GM23248 (cell line): Measurements from ENCODE around the gene ACACB. TPM values are rescaled to one million over a fixed set of nuclear protein-coding genes. Genes with fewer than 3 reads are reported as not detected.

Experiments used
- DNase-seq: peaks from one replicate; pipeline ENCODE4 v3.0.0-alpha.2; 2015
- H2AFZ ChIP-seq: fragments of 200-600 bp; sonication (generic); 2 replicates; pipeline ENCODE4 v1.6.1; 2016; ENCODE audit warnings: antibody characterized with exemption
- H3F3A ChIP-seq: fragments of 200-600 bp; sonication (generic); 2 replicates; pipeline ENCODE4 v1.6.1; 2016; ENCODE audit warnings: mild to moderate bottlenecking, antibody characterized with exemption, mixed run types; ENCODE audit not compliant: insufficient read depth
- H3K27ac ChIP-seq: fragments of 200-600 bp; sonication (generic); 2 replicates; pipeline ENCODE4 v1.5.1; 2016; ENCODE audit warnings: mild to moderate bottlenecking
- H3K27me3 ChIP-seq: fragments of 200-600 bp; sonication (generic); replicated peaks from 2 replicates; pipeline ENCODE4 v1.6.1; 2016; ENCODE audit warnings: mild to moderate bottlenecking; ENCODE audit not compliant: insufficient read depth
- H3K36me3 ChIP-seq: fragments of 200-600 bp; sonication (generic); 2 replicates; pipeline ENCODE4 v1.6.1; 2016; ENCODE audit warnings: low read depth, mild to moderate bottlenecking
- H3K4me1 ChIP-seq: fragments of 200-600 bp; sonication (generic); 2 replicates; pipeline ENCODE4 v1.6.1; 2016; ENCODE audit warnings: mild to moderate bottlenecking; ENCODE audit not compliant: insufficient read depth
- H3K4me2 ChIP-seq: fragments of 200-600 bp; sonication (generic); one replicate; pipeline ENCODE4 v1.6.1; 2016; ENCODE audit warnings: mild to moderate bottlenecking; ENCODE audit not compliant: unreplicated experiment
- H3K4me3 ChIP-seq: fragments of 200-600 bp; sonication (generic); 2 replicates; pipeline ENCODE4 v1.5.1; 2016; ENCODE audit warnings: mild to moderate bottlenecking
- H3K79me2 ChIP-seq: fragments of 200-600 bp; sonication (generic); 2 replicates; pipeline ENCODE4 v1.6.1; 2016; ENCODE audit warnings: mild to moderate bottlenecking; ENCODE audit not compliant: insufficient read depth
- H3K9ac ChIP-seq: fragments of 200-600 bp; sonication (generic); 2 replicates; pipeline ENCODE4 v1.6.1; 2016; ENCODE audit warnings: mild to moderate bottlenecking
- H3K9me2 ChIP-seq: fragments of 200-600 bp; sonication (generic); 2 replicates; pipeline ENCODE4 v1.6.1; 2016; ENCODE audit warnings: mixed run types, mild to moderate bottlenecking, moderate library complexity; ENCODE audit not compliant: insufficient read depth
- H3K9me3 ChIP-seq: fragments of 200-600 bp; sonication (generic); one replicate; pipeline ENCODE4 v1.6.1; 2017; ENCODE audit warnings: low read depth
- H4K20me1 ChIP-seq: fragments of 200-600 bp; sonication (generic); 2 replicates; pipeline ENCODE4 v1.6.0; 2016; ENCODE audit not compliant: insufficient read depth
- EZH2 ChIP-seq: fragments of 200-600 bp; sonication (generic); IDR thresholded peaks from 2 replicates; pipeline ENCODE4 v1.6.1; 2018; ENCODE audit warnings: antibody characterized with exemption, mild to moderate bottlenecking; ENCODE audit not compliant: insufficient read depth, poor library complexity, severe bottlenecking
- EZH2phosphoT487 ChIP-seq: fragments of 200-600 bp; sonication (generic); IDR thresholded peaks from 2 replicates; pipeline ENCODE4 v1.6.1; 2018; ENCODE audit warnings: antibody characterized with exemption, moderate library complexity, mild to moderate bottlenecking, low read depth; ENCODE audit not compliant: insufficient read depth
- WGBS, 2 experiments: methylation state at CpG; one replicate each; pipeline ENCODE4 v1.1.6; 2015 to 2017; ENCODE audit warnings: low lambda C conversion rate in 2 of 2, low coverage in 1 of 2; ENCODE audit errors: missing lambda C conversion rate in 2 of 2; 5-methylcytosine and 5-hydroxymethylcytosine counted together
- in situ Hi-C: fragments of 300-500 bp; cut with MboI; formaldehyde crosslinking; loops from 2 replicates; pipeline ENCODE4 v1.15.0; 2020
- polyA plus RNA-seq: library from polyadenylated mRNA; unstranded; fragments of >200 nt; fragmentation: Nextera tagmentation; extraction: Ambion mirVana; gene quantifications from 2 replicates; pipeline ENCODE4 v1.2.1, GENCODE V29; 2016
- total RNA-seq: library from RNA; depleted of rRNA; stranded (reverse); fragments of >200 nt; shearing (Covaris generic); gene quantifications from 2 replicates; pipeline ENCODE4 v1.2.3, GENCODE V29; 2014

ACACB gene
- total and polyA plus RNA-seq, 2 experiments from 2014 or later, result 0.66 to 4.1 TPM

- no peaks in the 10 kb centered on the region for H3K36me3 ChIP-seq
- H3K27me3 ChIP-seq, result no peaks in the 10 kb centered on the region
- no peaks in the 10 kb centered on the region for H3K79me2 ChIP-seq
- no peaks in the 10 kb centered on the region for H3F3A ChIP-seq
- H3K27ac ChIP-seq, result no peak overlapping the region
- TF ChIP-seq EZH2, result no peak
- TF ChIP-seq EZH2phosphoT487, result no peak
- WGBS, 2 experiments, result 64 to 68% methylated on average over 14 of the region's 14 CpGs
- no peaks in the 10 kb centered on the region for H4K20me1 ChIP-seq
- H3K4me1 ChIP-seq, result no peaks in the 10 kb centered on the region
- no peak overlapping the region for H3K9ac ChIP-seq
- H3K4me2 ChIP-seq, result no peak overlapping the region
- in situ Hi-C loops, result loop anchor here (10.0 kb wide), 1 partner anchor 117 kb away; no protein-coding TSS in a partner anchor
- H3K9me3 ChIP-seq, result no peaks in the 10 kb centered on the region
- no peak overlapping the region for H3K4me3 ChIP-seq
- H3K9me2 ChIP-seq, result no peaks in the 10 kb centered on the region
- DNase-seq, result no peak
- no peak overlapping the region for H2AFZ ChIP-seq
Measured at GRCh38 chr12:109267361-109267760, 151.0 kb downstream of the ACACB start.

GRCh38 chr12:109268896-109269295 is 152.5 kb downstream of the ACACB start:
- no peak overlapping the region for H3K4me2 ChIP-seq
- no peak for TF ChIP-seq EZH2phosphoT487
- no peaks in the 10 kb centered on the region for H3K79me2 ChIP-seq
- DNase-seq, result no peak
- no peaks in the 10 kb centered on the region for H3F3A ChIP-seq
- H3K9ac ChIP-seq, result no peak overlapping the region
- H3K9me3 ChIP-seq, result no peaks in the 10 kb centered on the region
- H3K4me3 ChIP-seq, result no peak overlapping the region
- no peaks in the 10 kb centered on the region for H4K20me1 ChIP-seq
- no peaks in the 10 kb centered on the region for H3K4me1 ChIP-seq
- in situ Hi-C loops, result loop anchor here (10.0 kb wide), 1 partner anchor 116 kb away; no protein-coding TSS in a partner anchor
- H3K27ac ChIP-seq, result no peak overlapping the region
- H3K36me3 ChIP-seq, result no peaks in the 10 kb centered on the region
- no peaks in the 10 kb centered on the region; the same call in 1 of the 2 replicates for H3K27me3 ChIP-seq
- H3K9me2 ChIP-seq, result no peaks in the 10 kb centered on the region
- WGBS, 2 experiments, result 80 to 86% methylated on average over 4 of the region's 4 CpGs
- no peak overlapping the region for H2AFZ ChIP-seq

DNA sequence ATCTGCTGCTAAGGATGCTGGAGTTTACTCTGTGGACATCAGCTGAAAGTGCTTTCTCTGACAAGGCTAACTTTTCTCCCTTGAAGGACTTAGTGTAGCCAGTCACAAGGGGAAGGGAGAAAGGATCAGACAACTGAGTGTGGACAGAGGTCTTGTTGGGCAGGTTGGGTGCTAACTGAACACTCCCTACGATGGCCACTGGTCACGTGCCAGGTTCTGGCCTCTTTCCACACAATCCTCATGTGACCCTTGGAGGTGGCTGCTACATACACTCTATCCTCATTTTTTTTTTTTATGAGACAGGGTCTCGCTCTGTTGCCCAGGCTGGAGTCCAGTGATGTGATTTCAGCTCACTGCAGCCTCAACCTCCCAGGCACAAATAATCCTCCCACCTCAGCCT is 153.0 kb downstream of the ACACB start:
- H2AFZ ChIP-seq, result no peak overlapping the region
- no peaks in the 10 kb centered on the region for H3K79me2 ChIP-seq
- WGBS, 2 experiments, result 41 to 46% methylated on average over 3 of the region's 3 CpGs
- H3K36me3 ChIP-seq, result no peaks in the 10 kb centered on the region
- no peak overlapping the region for H3K4me3 ChIP-seq
- H3F3A ChIP-seq, result no peaks in the 10 kb centered on the region
- H3K9ac ChIP-seq, result no peak overlapping the region
- no peaks in the 10 kb centered on the region for H3K9me2 ChIP-seq
- H4K20me1 ChIP-seq, result no peaks in the 10 kb centered on the region
- no peak for DNase-seq
- H3K9me3 ChIP-seq, result no peaks in the 10 kb centered on the region
- H3K4me1 ChIP-seq, result no peaks in the 10 kb centered on the region
- H3K27ac ChIP-seq, result no peak overlapping the region
- TF ChIP-seq EZH2 (no peak), EZH2phosphoT487 (no peak)
- H3K4me2 ChIP-seq, result no peak overlapping the region
- in situ Hi-C loops, result loop anchor here (10.0 kb wide), 1 partner anchor 115 kb away; no protein-coding TSS in a partner anchor
- peaks cover 4% of the 10 kb centered on the region; the same call in 1 of the 2 replicates for H3K27me3 ChIP-seq

DNA sequence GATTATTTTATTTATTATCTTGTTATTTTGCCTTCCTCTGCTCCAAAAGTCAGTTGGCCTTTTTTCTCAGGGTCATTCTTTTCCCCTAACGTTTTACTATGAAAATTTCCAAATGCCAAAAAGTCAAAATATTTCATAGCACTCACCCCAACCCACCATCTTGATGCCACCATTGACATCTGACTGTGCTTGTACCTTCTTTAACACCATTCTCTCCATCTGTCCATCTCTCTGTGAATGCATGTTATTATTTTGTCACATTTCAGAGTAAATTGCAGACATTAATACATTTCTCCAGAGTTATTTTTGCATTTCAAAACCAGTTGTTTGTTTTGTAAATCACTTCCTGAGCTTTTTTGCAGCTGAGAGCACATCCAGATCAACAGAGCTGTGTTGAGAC is 154.1 kb downstream of the ACACB start:
- H3K9me3 ChIP-seq, result no peaks in the 10 kb centered on the region
- in situ Hi-C loops, result no loop called here
- no peaks in the 10 kb centered on the region for H3K36me3 ChIP-seq
- no peaks in the 10 kb centered on the region for H3F3A ChIP-seq
- no peaks in the 10 kb centered on the region for H3K4me1 ChIP-seq
- H3K27ac ChIP-seq, result no peak overlapping the region
- WGBS, 2 experiments, result 0 to 5% methylated on average over 1 of the region's 1 CpG
- H3K27me3 ChIP-seq, result peaks cover 4% of the 10 kb centered on the region; the same call in 1 of the 2 replicates
- no peak for DNase-seq
- TF ChIP-seq EZH2 (no peak), EZH2phosphoT487 (no peak)
- no peak overlapping the region for H2AFZ ChIP-seq
- no peaks in the 10 kb centered on the region for H4K20me1 ChIP-seq
- no peaks in the 10 kb centered on the region for H3K9me2 ChIP-seq
- no peak overlapping the region for H3K4me2 ChIP-seq
- H3K9ac ChIP-seq, result no peak overlapping the region
- no peaks in the 10 kb centered on the region for H3K79me2 ChIP-seq
- H3K4me3 ChIP-seq, result no peak overlapping the region

DNA sequence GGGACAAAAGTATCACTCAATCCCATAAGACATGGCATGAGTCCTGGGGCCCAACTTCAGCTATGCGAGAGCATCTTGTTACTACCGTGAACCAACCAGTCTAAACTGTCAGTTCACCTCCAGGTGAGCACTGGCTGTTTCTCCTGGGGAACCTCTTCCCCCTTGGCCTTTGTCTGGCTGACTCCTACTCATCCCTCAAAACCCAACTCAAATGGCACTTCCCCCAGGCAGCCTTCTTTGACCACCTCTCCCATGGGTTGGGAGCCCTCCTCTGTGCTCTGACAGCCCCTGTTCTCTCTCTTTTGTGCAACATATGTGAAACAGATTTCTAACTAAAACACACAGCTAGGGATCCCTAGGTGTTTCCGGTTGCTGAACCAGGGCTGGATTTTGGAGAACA is 155.0 kb downstream of the ACACB start:
- H3K4me2 ChIP-seq, result no peak overlapping the region
- H3K9me2 ChIP-seq, result no peaks in the 10 kb centered on the region
- H3F3A ChIP-seq, result no peaks in the 10 kb centered on the region
- peaks cover 4% of the 10 kb centered on the region; the same call in 1 of the 2 replicates for H3K27me3 ChIP-seq
- H3K4me3 ChIP-seq, result no peak overlapping the region
- H3K36me3 ChIP-seq, result no peaks in the 10 kb centered on the region
- 47 to 53% methylated on average over 3 of the region's 3 CpGs for WGBS, 2 experiments
- H2AFZ ChIP-seq, result no peak overlapping the region
- in situ Hi-C loops, result no loop called here
- no peaks in the 10 kb centered on the region for H4K20me1 ChIP-seq
- no peaks in the 10 kb centered on the region for H3K79me2 ChIP-seq
- no peaks in the 10 kb centered on the region for H3K9me3 ChIP-seq
- TF ChIP-seq EZH2phosphoT487, result no peak
- no peak for TF ChIP-seq EZH2
- H3K27ac ChIP-seq, result no peak overlapping the region
- no peak overlapping the region for H3K9ac ChIP-seq
- H3K4me1 ChIP-seq, result no peaks in the 10 kb centered on the region
- no peak for DNase-seq
